HL-60 (cell line): ENCODE measurements around the gene ESR1.
"Not testable (repeated sequence)": the region's sequence is repeated elsewhere in the genome, so short reads cannot be mapped to it uniquely, and the experiment has no call there.

Experiments used
- GABPA ChIP-seq: IDR thresholded peaks from 2 replicates; pipeline ENCODE4 v1.6.1; 2012; ENCODE audit warnings: low read depth
- POLR2AphosphoS5 ChIP-seq: IDR thresholded peaks from 2 replicates; pipeline ENCODE4 v1.6.1; 2012; ENCODE audit warnings: low read depth
- TF ChIP-seq, protein P1 (sequence below): IDR thresholded peaks from one replicate; pipeline ENCODE4 v1.5.1; 2011; ENCODE audit warnings: low read length, control low read depth, inconsistent platforms; ENCODE audit not compliant: insufficient read depth
- TF ChIP-seq, protein P2 (sequence below): IDR thresholded peaks from 2 replicates; pipeline ENCODE4 v1.6.1; 2012; ENCODE audit warnings: low read depth; ENCODE audit not compliant: insufficient replicate concordance

DNA sequence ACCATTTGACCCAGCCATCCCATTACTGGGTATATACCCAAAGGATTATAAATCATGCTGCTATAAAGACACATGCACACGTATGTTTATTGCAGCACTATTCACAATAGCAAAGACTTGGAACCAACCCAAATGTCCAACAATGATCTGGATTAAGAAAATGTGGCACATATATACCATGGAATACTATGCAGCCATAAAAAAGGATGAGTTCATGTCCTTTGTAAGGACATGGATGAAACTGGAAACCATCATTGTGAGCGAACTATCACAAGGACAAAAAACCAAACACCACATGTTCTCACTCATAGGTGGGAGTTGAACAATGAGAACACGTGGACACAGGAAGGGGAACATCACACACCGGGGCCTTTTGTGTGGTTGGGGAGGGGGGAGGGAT is 226.3 kb downstream of the ESR1 start:
- TF ChIP-seq, protein P1, sequence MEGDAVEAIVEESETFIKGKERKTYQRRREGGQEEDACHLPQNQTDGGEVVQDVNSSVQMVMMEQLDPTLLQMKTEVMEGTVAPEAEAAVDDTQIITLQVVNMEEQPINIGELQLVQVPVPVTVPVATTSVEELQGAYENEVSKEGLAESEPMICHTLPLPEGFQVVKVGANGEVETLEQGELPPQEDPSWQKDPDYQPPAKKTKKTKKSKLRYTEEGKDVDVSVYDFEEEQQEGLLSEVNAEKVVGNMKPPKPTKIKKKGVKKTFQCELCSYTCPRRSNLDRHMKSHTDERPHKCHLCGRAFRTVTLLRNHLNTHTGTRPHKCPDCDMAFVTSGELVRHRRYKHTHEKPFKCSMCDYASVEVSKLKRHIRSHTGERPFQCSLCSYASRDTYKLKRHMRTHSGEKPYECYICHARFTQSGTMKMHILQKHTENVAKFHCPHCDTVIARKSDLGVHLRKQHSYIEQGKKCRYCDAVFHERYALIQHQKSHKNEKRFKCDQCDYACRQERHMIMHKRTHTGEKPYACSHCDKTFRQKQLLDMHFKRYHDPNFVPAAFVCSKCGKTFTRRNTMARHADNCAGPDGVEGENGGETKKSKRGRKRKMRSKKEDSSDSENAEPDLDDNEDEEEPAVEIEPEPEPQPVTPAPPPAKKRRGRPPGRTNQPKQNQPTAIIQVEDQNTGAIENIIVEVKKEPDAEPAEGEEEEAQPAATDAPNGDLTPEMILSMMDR = not testable (repeated sequence)
- TF ChIP-seq GABPA, POLR2AphosphoS5: not testable (repeated sequence)
- TF ChIP-seq, protein P2, sequence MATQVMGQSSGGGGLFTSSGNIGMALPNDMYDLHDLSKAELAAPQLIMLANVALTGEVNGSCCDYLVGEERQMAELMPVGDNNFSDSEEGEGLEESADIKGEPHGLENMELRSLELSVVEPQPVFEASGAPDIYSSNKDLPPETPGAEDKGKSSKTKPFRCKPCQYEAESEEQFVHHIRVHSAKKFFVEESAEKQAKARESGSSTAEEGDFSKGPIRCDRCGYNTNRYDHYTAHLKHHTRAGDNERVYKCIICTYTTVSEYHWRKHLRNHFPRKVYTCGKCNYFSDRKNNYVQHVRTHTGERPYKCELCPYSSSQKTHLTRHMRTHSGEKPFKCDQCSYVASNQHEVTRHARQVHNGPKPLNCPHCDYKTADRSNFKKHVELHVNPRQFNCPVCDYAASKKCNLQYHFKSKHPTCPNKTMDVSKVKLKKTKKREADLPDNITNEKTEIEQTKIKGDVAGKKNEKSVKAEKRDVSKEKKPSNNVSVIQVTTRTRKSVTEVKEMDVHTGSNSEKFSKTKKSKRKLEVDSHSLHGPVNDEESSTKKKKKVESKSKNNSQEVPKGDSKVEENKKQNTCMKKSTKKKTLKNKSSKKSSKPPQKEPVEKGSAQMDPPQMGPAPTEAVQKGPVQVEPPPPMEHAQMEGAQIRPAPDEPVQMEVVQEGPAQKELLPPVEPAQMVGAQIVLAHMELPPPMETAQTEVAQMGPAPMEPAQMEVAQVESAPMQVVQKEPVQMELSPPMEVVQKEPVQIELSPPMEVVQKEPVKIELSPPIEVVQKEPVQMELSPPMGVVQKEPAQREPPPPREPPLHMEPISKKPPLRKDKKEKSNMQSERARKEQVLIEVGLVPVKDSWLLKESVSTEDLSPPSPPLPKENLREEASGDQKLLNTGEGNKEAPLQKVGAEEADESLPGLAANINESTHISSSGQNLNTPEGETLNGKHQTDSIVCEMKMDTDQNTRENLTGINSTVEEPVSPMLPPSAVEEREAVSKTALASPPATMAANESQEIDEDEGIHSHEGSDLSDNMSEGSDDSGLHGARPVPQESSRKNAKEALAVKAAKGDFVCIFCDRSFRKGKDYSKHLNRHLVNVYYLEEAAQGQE = not testable (repeated sequence)
